HepG2 (cell line): Measurements from ENCODE around the gene HTR2A. TPM values are rescaled to one million over a fixed set of nuclear protein-coding genes. Genes with fewer than 3 reads are reported as not detected.

Experiments
- ATAC-seq: fragments of 200-7000 bp; cut with Tn5 transposase; 3 replicates; pipeline ENCODE4 v1.9.1; 2020; ENCODE audit warnings: mild to moderate bottlenecking, moderate library complexity
- BruUV-seq: library from RNA; stranded (reverse); fragments of 400-500 nt; replicated peaks from 2 replicates; lab custom pipeline; 2021; lab: Mats Ljungman, UMichigan
- CTCF ChIA-PET: fragments of 300-600 bp; formaldehyde crosslinking; extraction: SDS; loops from one replicate; lab custom pipeline; 2021; ENCODE audit warnings: low total read pairs, inconsistent platforms, low intra/inter-chr PET ratio; lab: Yijun Ruan, JAX
- POLR2A ChIA-PET: fragments of 350-600 bp; sonication (Branson Sonifier 250); formaldehyde crosslinking; loops from one replicate; lab custom pipeline; 2020; ENCODE audit warnings: antibody characterized with exemption, inconsistent platforms; lab: Yijun Ruan, JAX
- DNase-seq: peaks from one replicate; pipeline ENCODE4 v3.0.0-alpha.2; 2015; ENCODE audit warnings: low spot score
- FAIRE-seq: peaks from 3 replicates; lab custom pipeline; 2011; peaks lifted over from hg19 to GRCh38; lab: Jason Lieb, UNC
- H2AFZ ChIP-seq: one replicate; pipeline ENCODE4 v1.6.1; 2011; ENCODE audit warnings: low read length, inconsistent platforms
- H3K27ac ChIP-seq: fragments of 300-600 bp; 3 replicates; pipeline ENCODE4 v1.8.0; 2011; ENCODE audit warnings: mixed run types, mild to moderate bottlenecking, mixed read lengths, low read length, inconsistent platforms; ENCODE audit not compliant: insufficient read depth; ENCODE audit errors: extremely low read length
- H3K27me3 ChIP-seq, 2 experiments: fragments of 200-600 bp in 1 of 2; 2 replicates in 1 of 2; 3 replicates in 1 of 2; pipeline versions ENCODE4 v1.6.0 to v1.8.0; 2011; ENCODE audit warnings: low read length in 2 of 2, mild to moderate bottlenecking in 2 of 2, moderate library complexity in 2 of 2, inconsistent platforms in 1 of 2; ENCODE audit not compliant: insufficient read depth in 2 of 2, control insufficient read depth in 1 of 2
- H3K36me3 ChIP-seq, 2 experiments: fragments of 200-600 bp in 1 of 2; replicated peaks in 1 of 2; 2 replicates in 1 of 2; 3 replicates in 1 of 2; pipeline versions ENCODE4 v1.5.1 to v1.8.0; 2011; ENCODE audit warnings: low read length in 2 of 2, inconsistent platforms in 1 of 2; ENCODE audit not compliant: insufficient read depth in 2 of 2, control insufficient read depth in 1 of 2
- H3K4me1 ChIP-seq: 2 replicates; pipeline ENCODE4 v1.5.1; 2012; ENCODE audit warnings: low read length, inconsistent platforms; ENCODE audit not compliant: insufficient read depth
- H3K4me2 ChIP-seq: 2 replicates; pipeline ENCODE4 v1.6.0; 2011; ENCODE audit warnings: low read depth, low read length, inconsistent platforms
- H3K4me3 ChIP-seq, 3 experiments: fragments of 200-600 bp in 1 of 3; sonication (generic), shearing (Covaris generic) in 1 of 3; replicated peaks in 1 of 3; 2 replicates each; pipeline ENCODE4 v1.5.1; 2011 to 2016; ENCODE audit warnings: low read length in 3 of 3, inconsistent platforms in 2 of 3, low read depth in 2 of 3, mild to moderate bottlenecking in 2 of 3, control low read depth in 1 of 3, mixed read lengths in 1 of 3; ENCODE audit not compliant: insufficient read depth in 1 of 3
- H3K79me2 ChIP-seq: one replicate; pipeline ENCODE4 v1.6.1; 2011; ENCODE audit warnings: low read length, inconsistent platforms; ENCODE audit not compliant: insufficient read depth
- H3K9ac ChIP-seq: 2 replicates; pipeline ENCODE4 v1.6.0; 2011; ENCODE audit warnings: mild to moderate bottlenecking, low read depth, low read length, inconsistent platforms; ENCODE audit not compliant: insufficient read depth
- H3K9me3 ChIP-seq: 2 replicates; pipeline ENCODE4 v1.5.1; 2012; ENCODE audit warnings: mild to moderate bottlenecking, low read length
- H4K20me1 ChIP-seq: 2 replicates; pipeline ENCODE4 v1.6.0; 2011; ENCODE audit warnings: inconsistent platforms, mild to moderate bottlenecking, low read length, moderate library complexity; ENCODE audit not compliant: insufficient read depth
- ARID5B ChIP-seq: IDR thresholded peaks from 2 replicates; pipeline ENCODE4 v1.4.0; 2020; ENCODE audit warnings: mild to moderate bottlenecking, missing genetic modification reagents
- KMT2B ChIP-seq: IDR thresholded peaks from 2 replicates; pipeline ENCODE4 v1.6.1; 2016; ENCODE audit warnings: missing genetic modification reagents, missing compliant biosample characterization
- NCOA2 ChIP-seq: sonication (generic); formaldehyde crosslinking; IDR thresholded peaks from 2 replicates; pipeline ENCODE4 v1.8.0; 2022; ENCODE audit warnings: inconsistent platforms
- NONO ChIP-seq, 2 experiments: fragments of 450-650 bp in 1 of 2; sonication (generic) in 1 of 2; formaldehyde crosslinking in 1 of 2; IDR thresholded peaks in 1 of 2; conservative IDR thresholded peaks in 1 of 2; 2 replicates each; pipeline versions ENCODE4 v1.6.1 to v1.8.0; 2017 to 2022; ENCODE audit warnings: mild to moderate bottlenecking in 1 of 2, missing genetic modification reagents in 1 of 2, moderate library complexity in 1 of 2
- PHF8 ChIP-seq: sonication (generic); formaldehyde crosslinking; IDR thresholded peaks from 2 replicates; pipeline ENCODE4 v1.5.0; 2020; ENCODE audit warnings: missing genetic modification reagents
- RFX5 ChIP-seq: IDR thresholded peaks from 2 replicates; pipeline ENCODE4 v1.6.1; 2011; ENCODE audit warnings: low read depth, low read length, improper control_type of control experiment
- YEATS2 ChIP-seq: sonication (generic); formaldehyde crosslinking; IDR thresholded peaks from 2 replicates; pipeline ENCODE4 v1.4.0; 2020; ENCODE audit warnings: missing genetic modification reagents, borderline replicate concordance
- ZC3H4 ChIP-seq: sonication (generic); formaldehyde crosslinking; IDR thresholded peaks from 2 replicates; pipeline ENCODE4 v1.4.0; 2020; ENCODE audit warnings: missing genetic modification reagents, borderline replicate concordance
- ZNF552 ChIP-seq: sonication (generic); formaldehyde crosslinking; IDR thresholded peaks from 2 replicates; pipeline ENCODE4 v1.9.0; 2022; ENCODE audit warnings: missing genetic modification reagents, mild to moderate bottlenecking, borderline replicate concordance
- ZNF691 ChIP-seq: sonication (generic); formaldehyde crosslinking; IDR thresholded peaks from 2 replicates; pipeline ENCODE4 v1.4.0; 2020; ENCODE audit warnings: missing genetic modification reagents, low read depth, mild to moderate bottlenecking, borderline replicate concordance
- ZSCAN21 ChIP-seq: sonication (generic); formaldehyde crosslinking; IDR thresholded peaks from 2 replicates; pipeline ENCODE4 v1.8.0; 2022; ENCODE audit warnings: mild to moderate bottlenecking, missing genetic modification reagents, moderate library complexity, borderline replicate concordance
- WGBS: methylation state at CpG from one replicate; pipeline ENCODE4 v1.1.6; 2017; ENCODE audit warnings: low lambda C conversion rate; 5-methylcytosine and 5-hydroxymethylcytosine counted together
- in situ Hi-C: cut with HindIII; loops from 2 replicates; pipeline ENCODE4 v1.10.0; 2017; ENCODE audit warnings: low pct_unique_long_range_greater_than_20kb; ENCODE audit not compliant: extremely low pct_ligation_motif_present
- intact Hi-C: fragments of 100-400 bp; cut with micrococcal nuclease; formaldehyde crosslinking; loops from one replicate; pipeline ENCODE4 v1.10.0; 2022; ENCODE audit not compliant: unreplicated experiment
- polyA plus RNA-seq, 8 experiments: library from polyadenylated mRNA; depleted of rRNA in 3 of 8; stranded (reverse) in 7 of 8; unstranded in 1 of 8; fragments of >200 nt; fragmentation: Illumina TruSeq in 4 of 8; extraction: Trizol in 4 of 8; gene quantifications; 2 replicates each; pipeline versions ENCODE4 v1.2.1 to v1.2.3, GENCODE V29; 2011 to 2016; ENCODE audit warnings: low read depth in 4 of 8, missing spikeins in 1 of 8, mixed read lengths in 1 of 8; ENCODE audit not compliant: insufficient read depth in 1 of 8
- total RNA-seq, 5 experiments: library from RNA; depleted of rRNA; stranded (reverse); fragments of >200 nt; fragmentation: Illumina TruSeq; extraction: Trizol; gene quantifications; 2 replicates each; pipeline ENCODE4 v1.2.3, GENCODE V29; 2016; ENCODE audit warnings: low read depth in 1 of 5

The HTR2A gene
- total and polyA plus RNA-seq, 2 of the 13 experiments (the other 11 are each of a cell fraction or from before 2014, with no cell fraction given): not detected

GRCh38 chr13:46846726-46847125, 50.1 kb downstream of the HTR2A start (continued):
- TF ChIP-seq KMT2B (CRISPR knock-in tag): no peak
- no peak for TF ChIP-seq NONO (IDR thresholded peaks at IDR 0.05)
- no peak for TF ChIP-seq NONO (CRISPR knock-in tag; conservative IDR thresholded peaks at IDR 0.05)
- TF ChIP-seq ZC3H4 (CRISPR knock-in tag): no peak
- TF ChIP-seq ZNF552 (CRISPR knock-in tag): no peak
- no peak for TF ChIP-seq NCOA2 (CRISPR knock-in tag)
- no peak for TF ChIP-seq YEATS2 (CRISPR knock-in tag)

- 2% methylated on average over 2 of the region's 2 CpGs for WGBS
- POLR2A ChIA-PET: no interaction called here
- H3K9ac ChIP-seq: no peak overlapping the region
- in situ Hi-C loops: loop anchor here (25.0 kb wide), 1 partner anchor 917 kb away; no protein-coding TSS in a partner anchor
- no peak for DNase-seq
- H3K27ac ChIP-seq: no peak overlapping the region
- FAIRE-seq: no peak
- BruUV-seq: no TSS peak
- H3K4me2 ChIP-seq: no peak overlapping the region
- H3K4me1 ChIP-seq: no peaks in the 10 kb centered on the region
- no peak overlapping the region for H3K4me3 ChIP-seq
- TF ChIP-seq RFX5 (no peak), ZNF691 (CRISPR knock-in tag) (no peak), ZSCAN21 (CRISPR knock-in tag) (no peak), PHF8 (CRISPR knock-in tag) (no peak), ARID5B (CRISPR knock-in tag) (no peak)
- TF ChIP-seq, all 625 proteins: peak for 0
- ATAC-seq: no peak
- no peaks in the 10 kb centered on the region for H3K9me3 ChIP-seq
- intact Hi-C loops: no loop called here
- H4K20me1 ChIP-seq: no peaks in the 10 kb centered on the region
- H3K27me3 ChIP-seq: no peaks in the 10 kb centered on the region
- no peaks in the 10 kb centered on the region for H3K36me3 ChIP-seq
- no peaks in the 10 kb centered on the region for H3K79me2 ChIP-seq
- CTCF ChIA-PET: no interaction called here
- H2AFZ ChIP-seq: no peak overlapping the region
Observed at GRCh38 chr13:46845146-46845545, 51.7 kb downstream of the HTR2A start.
